Fibroblast of gingiva (primary cell): Measurements from ENCODE around the gene ZCCHC8.
"Not testable (repeated sequence)": the region's sequence is repeated elsewhere in the genome, so short reads cannot be mapped to it uniquely, and the experiment has no call there.

Experiments
- DNase-seq: peaks from one replicate; pipeline ENCODE4 v3.0.0-alpha.2; 2011; ENCODE audit warnings: low read depth

The ZCCHC8 gene

GRCh38 chr12:122500685-122501488, at the start of gene ZCCHC8:
TSS of gene ZCCHC8 (minus strand) at chr12:122500932. CDS start at chr12:122500840, 92 bp downstream.
- peak; percentile 98 for DNase-seq

- DNase-seq, result no peak
These were observed 46.6 kb upstream of the ZCCHC8 start for GRCh38 chr12:122547330-122547729.

- no peak for DNase-seq
These were observed 45.1 kb upstream of the ZCCHC8 start for GRCh38 chr12:122545855-122546254.

- no peak for DNase-seq
These were observed 43.8 kb upstream of the ZCCHC8 start for GRCh38 chr12:122544537-122544936.

GRCh38 chr12:122538496-122538895, 37.8 kb upstream of the ZCCHC8 start:
- DNase-seq, result no peak

- no peak for DNase-seq
These were observed 36.3 kb upstream of the ZCCHC8 start for GRCh38 chr12:122537021-122537420.

- DNase-seq, result no peak
These were observed 33.1 kb upstream of the ZCCHC8 start for GRCh38 chr12:122533856-122534255.

GRCh38 chr12:122528992-122529391, 28.3 kb upstream of the ZCCHC8 start:
- no peak for DNase-seq

- no peak for DNase-seq
These were observed 27.9 kb upstream of the ZCCHC8 start for GRCh38 chr12:122528582-122528981.

- no peak for DNase-seq
These were observed 26.8 kb upstream of the ZCCHC8 start for GRCh38 chr12:122527478-122527944.

- DNase-seq, result peak; percentile 99
These were observed 26.1 kb upstream of the ZCCHC8 start, which contains the start of the genes KNTC1 and RSRC2 for GRCh38 chr12:122526683-122527477. TSS of gene KNTC1 (plus strand) at chr12:122527249. CDS start at chr12:122530064, 2,815 bp downstream. TSS of gene RSRC2 (minus strand) at chr12:122526936. CDS start at chr12:122526853, 83 bp downstream.

GRCh38 chr12:122523846-122524718, 23.4 kb upstream of the ZCCHC8 start:
- DNase-seq, result no peak

GRCh38 chr12:122523280-122523679, 22.5 kb upstream of the ZCCHC8 start:
- DNase-seq, result peak; percentile 57

- DNase-seq, result no peak
These were observed 19.9 kb upstream of the ZCCHC8 start for GRCh38 chr12:122520676-122521075.

GRCh38 chr12:122519418-122519817, 18.7 kb upstream of the ZCCHC8 start:
- no peak for DNase-seq

- DNase-seq, result peak; percentile 65
These were observed 18.2 kb upstream of the ZCCHC8 start for GRCh38 chr12:122518908-122519307.

GRCh38 chr12:122517877-122518276, 17.1 kb upstream of the ZCCHC8 start:
- peak; percentile 85 for DNase-seq

- DNase-seq, result no peak
These were observed 16.0 kb upstream of the ZCCHC8 start for GRCh38 chr12:122516544-122517361.

- no peak for DNase-seq
These were observed 14.5 kb upstream of the ZCCHC8 start for GRCh38 chr12:122515275-122515674.

GRCh38 chr12:122513660-122514059, 12.9 kb upstream of the ZCCHC8 start:
- DNase-seq, result no peak

- DNase-seq, result not testable (repeated sequence)
These were observed 12.3 kb upstream of the ZCCHC8 start for GRCh38 chr12:122513028-122513427.
